Measurements from ENCODE around the gene KRT79.

GRCh38 chr12:52872644-52873389 is 38.7 kb upstream of the KRT79 start:
- TF ChIP-seq YY1 (IDR thresholded peaks at IDR 0.05; ENCODE audit: insufficient read depth, insufficient read length) = no peak
- TF ChIP-seq ZNF274 (IDR thresholded peaks at IDR 0.05; ENCODE audit: low read depth, low read length) = no peak
